ENCODE measurements around the gene UGT2B28.
"Not testable (repeated sequence)": the region's sequence is repeated elsewhere in the genome, so short reads cannot be mapped to it uniquely, and the experiment has no call there.

DNA sequence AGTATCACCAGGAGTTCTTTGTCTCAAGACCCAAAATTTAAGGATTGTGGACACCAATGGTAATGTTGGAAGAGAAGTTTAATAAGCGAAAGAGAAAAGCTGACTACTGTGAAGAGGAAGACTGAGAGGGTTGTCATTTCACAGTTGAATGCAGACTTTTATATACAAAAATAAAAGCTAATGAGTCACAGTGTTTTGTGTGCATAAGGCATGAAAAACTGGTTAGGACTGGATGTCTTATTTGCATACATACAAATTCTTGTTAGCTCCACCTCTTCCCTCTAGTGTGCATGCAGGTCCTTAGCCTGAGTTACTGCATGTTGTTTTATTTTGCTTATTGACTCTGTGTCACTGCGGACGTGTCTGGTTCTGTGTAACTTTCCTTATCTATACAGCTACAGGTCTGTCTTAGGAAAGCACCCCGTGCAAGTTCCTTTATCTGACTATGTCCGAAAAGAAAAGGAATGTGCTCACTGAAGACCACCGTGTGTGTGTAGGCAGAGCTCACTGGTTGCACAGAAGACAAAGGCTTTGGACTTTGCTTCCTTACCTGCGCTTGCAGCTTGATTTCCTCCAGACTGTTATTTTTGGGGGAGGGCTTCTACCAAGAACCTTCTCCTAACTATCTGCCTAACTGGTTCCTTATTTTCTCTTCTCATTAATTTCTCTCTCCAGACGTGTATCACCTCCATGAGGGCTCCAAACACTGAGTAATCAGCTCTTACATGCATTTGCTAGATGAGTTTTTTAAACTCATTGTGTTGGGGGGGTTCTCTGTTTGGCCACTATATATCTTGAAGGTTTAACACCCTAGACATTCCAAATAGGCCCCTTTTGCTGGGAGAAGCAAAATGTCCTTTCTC lies 63.5 kb downstream of the UGT2B28 start:
- TF ChIP-seq GFI1B (tag by site-specific recombination; IDR thresholded peaks at IDR 0.05); CTCF (tag by site-specific recombination; IDR thresholded peaks at IDR 0.05); ZFP3 (tag by site-specific recombination; IDR thresholded peaks at IDR 0.05; ENCODE audit: low read depth); ZNF639 (tag by site-specific recombination; IDR thresholded peaks at IDR 0.05); ZNF274 (IDR thresholded peaks at IDR 0.05; ENCODE audit: low read length); ZNF274 (tag by site-specific recombination; IDR thresholded peaks at IDR 0.05; ENCODE audit: borderline replicate concordance); REST (tag by site-specific recombination; IDR thresholded peaks at IDR 0.05); YY2 (tag by site-specific recombination; IDR thresholded peaks at IDR 0.05); ZNF16 (tag by site-specific recombination; IDR thresholded peaks at IDR 0.05; ENCODE audit: low read depth); ZFP37 (tag by site-specific recombination; IDR thresholded peaks at IDR 0.05): not testable (repeated sequence)
- TF ChIP-seq, protein P1, sequence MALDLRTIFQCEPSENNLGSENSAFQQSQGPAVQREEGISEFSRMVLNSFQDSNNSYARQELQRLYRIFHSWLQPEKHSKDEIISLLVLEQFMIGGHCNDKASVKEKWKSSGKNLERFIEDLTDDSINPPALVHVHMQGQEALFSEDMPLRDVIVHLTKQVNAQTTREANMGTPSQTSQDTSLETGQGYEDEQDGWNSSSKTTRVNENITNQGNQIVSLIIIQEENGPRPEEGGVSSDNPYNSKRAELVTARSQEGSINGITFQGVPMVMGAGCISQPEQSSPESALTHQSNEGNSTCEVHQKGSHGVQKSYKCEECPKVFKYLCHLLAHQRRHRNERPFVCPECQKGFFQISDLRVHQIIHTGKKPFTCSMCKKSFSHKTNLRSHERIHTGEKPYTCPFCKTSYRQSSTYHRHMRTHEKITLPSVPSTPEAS (tag by site-specific recombination; IDR thresholded peaks at IDR 0.05) = not testable (repeated sequence)
- TF ChIP-seq, protein P2, sequence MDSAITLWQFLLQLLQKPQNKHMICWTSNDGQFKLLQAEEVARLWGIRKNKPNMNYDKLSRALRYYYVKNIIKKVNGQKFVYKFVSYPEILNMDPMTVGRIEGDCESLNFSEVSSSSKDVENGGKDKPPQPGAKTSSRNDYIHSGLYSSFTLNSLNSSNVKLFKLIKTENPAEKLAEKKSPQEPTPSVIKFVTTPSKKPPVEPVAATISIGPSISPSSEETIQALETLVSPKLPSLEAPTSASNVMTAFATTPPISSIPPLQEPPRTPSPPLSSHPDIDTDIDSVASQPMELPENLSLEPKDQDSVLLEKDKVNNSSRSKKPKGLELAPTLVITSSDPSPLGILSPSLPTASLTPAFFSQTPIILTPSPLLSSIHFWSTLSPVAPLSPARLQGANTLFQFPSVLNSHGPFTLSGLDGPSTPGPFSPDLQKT (IDR thresholded peaks at IDR 0.05; ENCODE audit: borderline replicate concordance, low read depth, low read length) = not testable (repeated sequence)

Data from HEK293 (cell line).